Endothelial cell of umbilical vein (primary cell): Measurements from ENCODE around the gene ABCB9. TPM values are rescaled to one million over a fixed set of nuclear protein-coding genes. Genes with fewer than 3 reads are reported as not detected.

Source experiments
- BruUV-seq: library from RNA; stranded (reverse); fragments of 400-500 nt; replicated peaks from 2 replicates; lab custom pipeline; 2021; lab: Mats Ljungman, UMichigan
- CTCF ChIA-PET: fragments of 300-600, 350-600 bp; sonication (Branson Sonifier 250); formaldehyde crosslinking; loops from one replicate; lab custom pipeline; 2021; ENCODE audit warnings: antibody characterized with exemption, inconsistent platforms; lab: Charles Lee
- POLR2A ChIA-PET: fragments of 300-600, 350-600 bp; sonication (Branson Sonifier 250); formaldehyde crosslinking; loops from one replicate; lab custom pipeline; 2021; ENCODE audit warnings: antibody characterized with exemption, inconsistent platforms; lab: Charles Lee
- DNase-seq: peaks from one replicate; pipeline ENCODE4 v3.0.0-alpha.2; 2011; ENCODE audit warnings: low read depth, low spot score
- FAIRE-seq: peaks from 2 replicates; lab custom pipeline; 2011; peaks lifted over from hg19 to GRCh38; lab: Jason Lieb, UNC
- H2AFZ ChIP-seq: 2 replicates; pipeline ENCODE4 v1.6.0; 2012; ENCODE audit warnings: low read depth, low read length, control low read depth, inconsistent platforms
- H3K27ac ChIP-seq: 2 replicates; pipeline ENCODE4 v1.5.1; 2011; ENCODE audit warnings: low read depth, mild to moderate bottlenecking, control low read depth, low read length, moderate library complexity; ENCODE audit not compliant: insufficient read depth
- H3K27me3 ChIP-seq, 2 experiments: 2 replicates each; pipeline versions ENCODE4 v1.6.0 to v1.6.1; 2011; ENCODE audit warnings: low read length in 2 of 2, mixed read lengths in 1 of 2; ENCODE audit not compliant: control insufficient read depth in 2 of 2, insufficient read depth in 2 of 2
- H3K36me3 ChIP-seq, 2 experiments: 2 replicates in 1 of 2; 3 replicates in 1 of 2; pipeline ENCODE4 v1.5.1; 2011; ENCODE audit warnings: low read length in 2 of 2, mild to moderate bottlenecking in 1 of 2, moderate library complexity in 1 of 2; ENCODE audit not compliant: control insufficient read depth in 2 of 2, insufficient read depth in 2 of 2; ENCODE audit errors: extremely low read depth in 1 of 2
- H3K4me1 ChIP-seq: 3 replicates; pipeline ENCODE4 v1.5.1; 2011; ENCODE audit warnings: mild to moderate bottlenecking, low read length; ENCODE audit not compliant: control insufficient read depth, insufficient read depth; ENCODE audit errors: extremely low read depth
- H3K4me2 ChIP-seq: 2 replicates; pipeline ENCODE4 v1.6.1; 2011; ENCODE audit warnings: low read length, control low read depth, mixed read lengths; ENCODE audit not compliant: insufficient read depth
- H3K4me3 ChIP-seq, 3 experiments: fragments of 200-600 bp in 1 of 3; sonication (generic), shearing (Covaris generic) in 1 of 3; replicated peaks in 1 of 3; 2 replicates each; pipeline ENCODE4 v1.5.1; 2011 to 2016; ENCODE audit warnings: control low read depth in 3 of 3, low read length in 3 of 3, mild to moderate bottlenecking in 2 of 3, inconsistent platforms in 1 of 3, low read depth in 1 of 3, moderate library complexity in 1 of 3; ENCODE audit not compliant: insufficient read depth in 1 of 3
- H3K79me2 ChIP-seq: 2 replicates; pipeline ENCODE4 v1.6.0; 2012; ENCODE audit warnings: low read length, inconsistent platforms; ENCODE audit not compliant: control insufficient read depth, insufficient read depth
- H3K9ac ChIP-seq: replicated peaks from 2 replicates; pipeline ENCODE3; 2011; ENCODE audit warnings: low read length, control low read depth; ENCODE audit not compliant: insufficient read depth; ENCODE audit errors: extremely low read depth
- H3K9me1 ChIP-seq: replicated peaks from 3 replicates; pipeline ENCODE4 v1.6.0; 2011; ENCODE audit warnings: mild to moderate bottlenecking, low read length; ENCODE audit not compliant: control insufficient read depth, insufficient read depth; ENCODE audit errors: extremely low read depth
- H3K9me3 ChIP-seq: replicated peaks from 2 replicates; pipeline ENCODE4 v1.5.1; 2012; ENCODE audit warnings: low read length, inconsistent platforms; ENCODE audit not compliant: control insufficient read depth, insufficient read depth
- H4K20me1 ChIP-seq: replicated peaks from 2 replicates; pipeline ENCODE3; 2011; ENCODE audit warnings: mild to moderate bottlenecking, low read length; ENCODE audit not compliant: control insufficient read depth, insufficient read depth; ENCODE audit errors: extremely low read depth
- EZH2 ChIP-seq: IDR thresholded peaks from 2 replicates; pipeline ENCODE4 v1.6.1; 2012; ENCODE audit warnings: borderline replicate concordance, low read depth, mild to moderate bottlenecking, moderate library complexity, low read length, inconsistent platforms; ENCODE audit not compliant: severe bottlenecking
- FOS ChIP-seq: IDR thresholded peaks from 2 replicates; pipeline ENCODE4 v1.6.1; 2011; ENCODE audit warnings: mild to moderate bottlenecking, low read length, moderate library complexity, borderline replicate concordance; ENCODE audit not compliant: insufficient read depth
- MYC ChIP-seq: IDR thresholded peaks from one replicate; pipeline ENCODE4 v1.6.1; 2011; ENCODE audit warnings: mild to moderate bottlenecking, low read depth, low read length
- POLR2A ChIP-seq: IDR thresholded peaks from 2 replicates; pipeline ENCODE4 v1.6.1; 2012; ENCODE audit warnings: low read depth, mild to moderate bottlenecking, control low read depth, low read length
- POLR2AphosphoS5 ChIP-seq: IDR thresholded peaks from 2 replicates; pipeline ENCODE4 v1.6.1; 2012; ENCODE audit warnings: low read depth, mild to moderate bottlenecking, control low read depth, low read length, moderate library complexity; ENCODE audit not compliant: insufficient read depth
- dilution Hi-C: fragments of 300-500 bp; cut with MboI; formaldehyde crosslinking; loops from one replicate; pipeline ENCODE4 v1.15.0; 2019; ENCODE audit warnings: low sequenced_read_pairs; ENCODE audit not compliant: extremely low pct_ligation_motif_present
- intact Hi-C: fragments of 100-400 bp; cut with micrococcal nuclease; formaldehyde crosslinking; loops from one replicate; pipeline ENCODE4 v1.10.0; 2022
- microRNA-seq: library from miRNA; unstranded; fragments of <30 nt; microRNA quantifications from one replicate; pipeline ENCODE4 v1.2.0, GENCODE V29; 2021; ENCODE audit warnings: borderline number of aligned reads, borderline replicate concordance
- polyA plus RNA-seq, 4 experiments: library from polyadenylated mRNA; depleted of rRNA in 3 of 4; stranded (reverse) in 3 of 4; unstranded in 1 of 4; fragments of >200 nt; gene quantifications; 2 replicates each; pipeline versions ENCODE4 v1.2.1 to v1.2.3, GENCODE V29; 2011 to 2012; ENCODE audit warnings: missing spikeins in 1 of 4
- small RNA-seq: library from RNA; depleted of rRNA; stranded (forward); fragments of <200 nt; gene quantifications from one replicate; pipeline ENCODE3, GENCODE V24; 2012; ENCODE audit warnings: low replicate concordance, low read depth; ENCODE audit not compliant: insufficient read depth, insufficient read length
- total RNA-seq: library from RNA; stranded (reverse); gene quantifications from 2 replicates; pipeline ENCODE4 v1.2.3, GENCODE V29; 2021
- TF ChIP-seq, protein P1 (sequence below), 2 donors: IDR thresholded peaks; 1 replicate in 1 of 2; 2 replicates in 1 of 2; pipeline ENCODE4 v1.5.1; 2011; ENCODE audit warnings: low read length in 2 of 2, mild to moderate bottlenecking in 2 of 2, moderate library complexity in 2 of 2, control low read depth in 1 of 2, inconsistent platforms in 1 of 2, low read depth in 1 of 2; ENCODE audit not compliant: insufficient read depth in 1 of 2; ENCODE audit errors: extremely low read depth in 1 of 2
- TF ChIP-seq, protein P2 (sequence below): IDR thresholded peaks from 2 replicates; pipeline ENCODE4 v1.6.1; 2011; ENCODE audit not compliant: insufficient read depth, insufficient read length

ABCB9 gene
- total and polyA plus RNA-seq, 2 donors (not counting 3 experiments of a cell fraction or from before 2014, with no cell fraction given), result 11.7 to 16.9 TPM

DNA sequence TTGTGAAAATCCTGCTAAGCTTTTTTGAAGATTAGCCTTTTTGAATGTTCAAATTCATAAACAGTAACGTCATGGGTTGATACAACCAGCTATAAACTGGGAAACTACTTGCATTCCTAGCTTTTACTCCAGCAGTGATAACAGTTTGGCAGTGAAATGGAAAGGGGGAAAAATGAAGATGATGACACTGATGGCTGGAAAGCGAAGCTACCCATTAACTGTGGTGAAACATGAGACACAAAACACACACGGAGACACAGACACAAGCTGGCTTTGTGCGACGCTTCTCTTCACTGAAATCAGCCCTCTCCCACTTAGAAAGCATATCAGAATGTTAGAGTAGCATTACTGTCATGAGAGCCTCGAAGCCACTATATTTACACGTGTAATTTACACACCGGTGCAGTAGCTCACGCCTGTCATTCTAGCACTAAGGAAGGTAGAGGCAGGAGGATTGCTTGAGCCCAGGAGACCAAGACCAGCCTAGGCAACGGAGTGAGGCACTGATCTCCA lies 86.1 kb downstream of the ABCB9 start:
- H3K9me1 ChIP-seq, result no peaks in the 10 kb centered on the region
- no TSS peak for BruUV-seq
- no peak overlapping the region for H3K4me3 ChIP-seq
- no peak overlapping the region for H2AFZ ChIP-seq
- ChIA-PET CTCF (interaction anchor here (1.0 to 3.0 kb wide), 9 partner anchors 8 to 358 kb away, joined by 3 to 13 read pairs (median 4); no protein-coding TSS in a partner anchor), POLR2A (no interaction called here)
- no peak overlapping the region for H3K27ac ChIP-seq
- no peaks in the 10 kb centered on the region for H3K9me3 ChIP-seq
- H4K20me1 ChIP-seq, result no peaks in the 10 kb centered on the region
- DNase-seq (no peak), FAIRE-seq (no peak)
- no peaks in the 10 kb centered on the region for H3K27me3 ChIP-seq
- H3K36me3 ChIP-seq, result no peaks in the 10 kb centered on the region
- dilution Hi-C loops, result no loop called here
- peaks cover 19% of the 10 kb centered on the region for H3K4me1 ChIP-seq
- no peak overlapping the region for H3K4me2 ChIP-seq
- peaks cover 94% of the 10 kb centered on the region for H3K79me2 ChIP-seq
- intact Hi-C loops, result no loop called here
- H3K9ac ChIP-seq, result no peak overlapping the region
- no peak for TF ChIP-seq EZH2
- no peak for TF ChIP-seq MYC
- TF ChIP-seq, protein P1, sequence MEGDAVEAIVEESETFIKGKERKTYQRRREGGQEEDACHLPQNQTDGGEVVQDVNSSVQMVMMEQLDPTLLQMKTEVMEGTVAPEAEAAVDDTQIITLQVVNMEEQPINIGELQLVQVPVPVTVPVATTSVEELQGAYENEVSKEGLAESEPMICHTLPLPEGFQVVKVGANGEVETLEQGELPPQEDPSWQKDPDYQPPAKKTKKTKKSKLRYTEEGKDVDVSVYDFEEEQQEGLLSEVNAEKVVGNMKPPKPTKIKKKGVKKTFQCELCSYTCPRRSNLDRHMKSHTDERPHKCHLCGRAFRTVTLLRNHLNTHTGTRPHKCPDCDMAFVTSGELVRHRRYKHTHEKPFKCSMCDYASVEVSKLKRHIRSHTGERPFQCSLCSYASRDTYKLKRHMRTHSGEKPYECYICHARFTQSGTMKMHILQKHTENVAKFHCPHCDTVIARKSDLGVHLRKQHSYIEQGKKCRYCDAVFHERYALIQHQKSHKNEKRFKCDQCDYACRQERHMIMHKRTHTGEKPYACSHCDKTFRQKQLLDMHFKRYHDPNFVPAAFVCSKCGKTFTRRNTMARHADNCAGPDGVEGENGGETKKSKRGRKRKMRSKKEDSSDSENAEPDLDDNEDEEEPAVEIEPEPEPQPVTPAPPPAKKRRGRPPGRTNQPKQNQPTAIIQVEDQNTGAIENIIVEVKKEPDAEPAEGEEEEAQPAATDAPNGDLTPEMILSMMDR (IDR thresholded peaks at IDR 0.05; ENCODE audit: extremely low read depth in 1 of 2, insufficient read depth in 1 of 2, low read depth in 1 of 2, low read length in 2 of 2), result no peak
- TF ChIP-seq, protein P2, sequence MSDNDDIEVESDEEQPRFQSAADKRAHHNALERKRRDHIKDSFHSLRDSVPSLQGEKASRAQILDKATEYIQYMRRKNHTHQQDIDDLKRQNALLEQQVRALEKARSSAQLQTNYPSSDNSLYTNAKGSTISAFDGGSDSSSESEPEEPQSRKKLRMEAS, result no peak
- no peak for TF ChIP-seq POLR2AphosphoS5
- TF ChIP-seq POLR2A, result no peak
- no peak for TF ChIP-seq FOS

Small RNA genes within 50 kb of the gene (microRNA-seq; reads per million reads assigned to microRNA genes)
- gene MIR4304, result not detected

Small RNA genes within 50 kb of the gene (small RNA-seq; reads per million reads assigned to genes)
- gene ARL6IP4 (not detected), gene MIR4304 (not detected)

Other genes starting within 250 kb of the ABCB9 start
- gene HCAR3, start 249.7 kb downstream of the ABCB9 start, total RNA-seq, result not detected in 2 replicates
- gene HCAR3, start 249.7 kb downstream of the ABCB9 start, polyA plus RNA-seq, result 0.05 and 0.06 TPM in 2 replicates
- gene HCAR1, start 235.6 kb downstream of the ABCB9 start, total RNA-seq, result not detected in 2 replicates
- gene HCAR1, start 235.6 kb downstream of the ABCB9 start, polyA plus RNA-seq, result 0.02 and 0.04 TPM in 2 replicates
- 66.5 and 70.3 TPM in 2 replicates for gene DENR, start 213.6 kb downstream of the ABCB9 start, total RNA-seq
- gene DENR, start 213.6 kb downstream of the ABCB9 start, polyA plus RNA-seq, result 20.3 and 25.8 TPM in 2 replicates
- 0.32 and 0.40 TPM in 2 replicates for gene CCDC62, start 191.9 kb downstream of the ABCB9 start, total RNA-seq
- 0.05 and 0.14 TPM in 2 replicates for gene CCDC62, start 191.9 kb downstream of the ABCB9 start, polyA plus RNA-seq
- gene HIP1R, start 131.0 kb downstream of the ABCB9 start, total RNA-seq, result 122 and 136 TPM in 2 replicates
- 110 and 111 TPM in 2 replicates for gene HIP1R, start 131.0 kb downstream of the ABCB9 start, polyA plus RNA-seq
- 45.9 and 46.4 TPM in 2 replicates for gene VPS37B, start 70.3 kb downstream of the ABCB9 start, total RNA-seq
- 39.5 and 43.5 TPM in 2 replicates for gene VPS37B, start 70.3 kb downstream of the ABCB9 start, polyA plus RNA-seq
- 17.9 and 24.1 TPM in 2 replicates for gene OGFOD2, start 8.8 kb upstream of the ABCB9 start, total RNA-seq
- gene OGFOD2, start 8.8 kb upstream of the ABCB9 start, polyA plus RNA-seq, result 16.8 and 24.6 TPM in 2 replicates
- 217 and 226 TPM in 2 replicates for gene ARL6IP4, start 14.2 kb upstream of the ABCB9 start, total RNA-seq
- 181 and 193 TPM in 2 replicates for gene ARL6IP4, start 14.2 kb upstream of the ABCB9 start, polyA plus RNA-seq
- 15.9 and 21.4 TPM in 2 replicates for gene PITPNM2, start 184.6 kb upstream of the ABCB9 start, total RNA-seq
- gene PITPNM2, start 184.6 kb upstream of the ABCB9 start, polyA plus RNA-seq, result 4.2 and 4.4 TPM in 2 replicates